DND-41 (cell line): ENCODE data around the gene TNFRSF12A.

Experiments
- CTCF ChIP-seq: IDR thresholded peaks from 2 replicates; pipeline ENCODE4 v1.5.1; 2012; ENCODE audit warnings: borderline replicate concordance, low read length, moderate library complexity, mild to moderate bottlenecking; ENCODE audit not compliant: poor library complexity, severe bottlenecking; ENCODE audit errors: extremely low read depth
- EZH2 ChIP-seq: IDR thresholded peaks from 3 replicates; pipeline ENCODE4 v1.6.1; 2012; ENCODE audit warnings: borderline replicate concordance, low read depth, mild to moderate bottlenecking, moderate library complexity, low read length, inconsistent platforms; ENCODE audit not compliant: severe bottlenecking

- TF ChIP-seq CTCF (no peak), EZH2 (no peak)
Observed at GRCh38 chr16:3001316-3001715, 18.9 kb upstream of the TNFRSF12A start.
